ENCODE data around the gene KCNQ1OT1.

GRCh38 chr11:2609345-2609744, 90.4 kb downstream of the KCNQ1OT1 start:
- TF ChIP-seq POLR2A (IDR thresholded peaks at IDR 0.05; ENCODE audit: low read depth) (no peak), CTCF (IDR thresholded peaks at IDR 0.05) (no peak), EP300 (IDR thresholded peaks at IDR 0.05) (no peak), POLR2AphosphoS5 (IDR thresholded peaks at IDR 0.05) (no peak)
